B cell (primary cell): Measurements from ENCODE around the gene HIBADH. TPM values are rescaled to one million over a fixed set of nuclear protein-coding genes. Genes with fewer than 3 reads are reported as not detected.
"Not testable (repeated sequence)": the region's sequence is repeated elsewhere in the genome, so short reads cannot be mapped to it uniquely, and the experiment has no call there.

ENCODE experiments used
- ATAC-seq: fragments of 200-7000 bp; cut with Tn5 transposase; one replicate; pipeline ENCODE4 v1.10.0; 2021; ENCODE audit warnings: low read depth, mild to moderate bottlenecking, moderate number of reproducible peaks, moderate library complexity
- CTCF ChIA-PET: fragments of 350-600 bp; sonication (Branson Sonifier 250); formaldehyde crosslinking; loops from one replicate; lab custom pipeline; 2021; ENCODE audit warnings: antibody characterized with exemption, inconsistent platforms; lab: Charles Lee
- POLR2A ChIA-PET: fragments of 350-600 bp; sonication (Branson Sonifier 250); formaldehyde crosslinking; loops from one replicate; lab custom pipeline; 2021; ENCODE audit warnings: antibody characterized with exemption; lab: Charles Lee
- DNase-seq: peaks from one replicate; pipeline ENCODE4 v3.0.0; 2013
- H2AFZ ChIP-seq: 2 replicates; pipeline ENCODE4 v1.6.1; 2012; ENCODE audit warnings: mild to moderate bottlenecking, low read depth, low read length; ENCODE audit not compliant: insufficient read depth, poor library complexity, severe bottlenecking
- H3K27ac ChIP-seq, 2 donors: 1 replicate in 1 of 2; 2 replicates in 1 of 2; pipeline ENCODE4 v1.5.1; 2012 to 2013; ENCODE audit warnings: low read length in 2 of 2, mild to moderate bottlenecking in 2 of 2, moderate library complexity in 1 of 2
- H3K27me3 ChIP-seq, 4 experiments: fragments of 200-600 bp in 1 of 4; sonication (generic) in 1 of 4; replicated peaks in 1 of 4; 1 replicate in 2 of 4; 2 replicates in 2 of 4; pipeline versions ENCODE4 v1.6.1 to v1.7.0; 2013 to 2016; ENCODE audit warnings: low read length in 3 of 4, mild to moderate bottlenecking in 2 of 4, mixed read lengths in 1 of 4, moderate library complexity in 1 of 4; ENCODE audit not compliant: insufficient read depth in 4 of 4, control insufficient read depth in 3 of 4; ENCODE audit errors: control extremely low read depth in 1 of 4
- H3K36me3 ChIP-seq, 2 experiments: replicated peaks in 1 of 2; 1 replicate in 1 of 2; 2 replicates in 1 of 2; pipeline versions ENCODE4 v1.6.1 to v1.7.1; 2013; ENCODE audit warnings: low read length in 1 of 2; ENCODE audit not compliant: insufficient read depth in 2 of 2, control insufficient read depth in 1 of 2; ENCODE audit errors: control extremely low read depth in 1 of 2, extremely low read depth in 1 of 2
- H3K4me1 ChIP-seq, 2 donors: fragments of 200-600 bp in 1 of 2; sonication (generic) in 1 of 2; 1 replicate in 1 of 2; 2 replicates in 1 of 2; pipeline versions ENCODE4 v1.5.1 to v1.6.1; 2013 to 2017; ENCODE audit warnings: low read length in 2 of 2; ENCODE audit not compliant: control insufficient read depth in 2 of 2, insufficient read depth in 2 of 2
- H3K4me2 ChIP-seq: replicated peaks from 2 replicates; pipeline ENCODE3; 2012; ENCODE audit warnings: mild to moderate bottlenecking, low read depth, low read length; ENCODE audit not compliant: poor library complexity, severe bottlenecking
- H3K4me3 ChIP-seq, 5 experiments: fragments of 200-600 bp in 1 of 5; sonication (generic) in 1 of 5; 1 replicate in 3 of 5; 2 replicates in 2 of 5; pipeline versions ENCODE4 v1.5.1 to v1.7.0; 2011 to 2016; ENCODE audit warnings: low read length in 4 of 5, mild to moderate bottlenecking in 4 of 5, low read depth in 2 of 5, control low read depth in 1 of 5, moderate library complexity in 1 of 5; ENCODE audit not compliant: insufficient read depth in 1 of 5; ENCODE audit errors: control extremely low read depth in 1 of 5, extremely low read depth in 1 of 5
- H3K79me2 ChIP-seq: fragments of 200-600 bp; sonication (generic); one replicate; pipeline ENCODE4 v1.6.0; 2016; ENCODE audit warnings: low read length; ENCODE audit not compliant: control insufficient read depth, insufficient read depth
- H3K9ac ChIP-seq: fragments of 200-600 bp; sonication (generic); 2 replicates; pipeline ENCODE4 v1.6.1; 2017; ENCODE audit warnings: mild to moderate bottlenecking, low read length, moderate library complexity
- H3K9me3 ChIP-seq, 3 donors: one replicate each; pipeline versions ENCODE4 v1.6.1 to v1.7.1; 2013; ENCODE audit warnings: low read length in 2 of 3; ENCODE audit not compliant: control insufficient read depth in 2 of 3, insufficient read depth in 1 of 3; ENCODE audit errors: control extremely low read depth in 1 of 3
- H4K20me1 ChIP-seq: 2 replicates; pipeline ENCODE4 v1.6.0; 2012; ENCODE audit warnings: mild to moderate bottlenecking, low read length; ENCODE audit not compliant: insufficient read depth, control insufficient read depth, poor library complexity, severe bottlenecking
- H3K27ac Mint-ChIP-seq: one replicate; pipeline ENCODE4 v1.8.0; 2021; ENCODE audit warnings: mixed read lengths
- H3K27me3 Mint-ChIP-seq: one replicate; pipeline ENCODE4 v1.8.0; 2021; ENCODE audit warnings: mixed read lengths
- H3K4me1 Mint-ChIP-seq: one replicate; pipeline ENCODE4 v1.8.0; 2021; ENCODE audit warnings: mixed read lengths
- H3K4me3 Mint-ChIP-seq: one replicate; pipeline ENCODE4 v1.8.0; 2021; ENCODE audit warnings: mixed read lengths
- H3K9me3 Mint-ChIP-seq: one replicate; pipeline ENCODE4 v1.8.0; 2022; ENCODE audit warnings: mixed read lengths; ENCODE audit not compliant: insufficient read depth
- CTCF ChIP-seq: fragments of 200-600 bp; IDR thresholded peaks from one replicate; pipeline ENCODE4 v1.8.0; 2022; ENCODE audit warnings: antibody characterized with exemption, mild to moderate bottlenecking
- EZH2 ChIP-seq: IDR thresholded peaks from 2 replicates; pipeline ENCODE4 v1.6.1; 2012; ENCODE audit warnings: borderline replicate concordance, low read depth, mild to moderate bottlenecking, moderate library complexity, low read length; ENCODE audit not compliant: insufficient read depth, poor library complexity, severe bottlenecking
- WGBS: methylation state at CpG from one replicate; pipeline ENCODE4 v1.1.5; 2013; ENCODE audit warnings: missing lambda C conversion rate; ENCODE audit not compliant: insufficient coverage; 5-methylcytosine and 5-hydroxymethylcytosine counted together
- intact Hi-C: fragments of 100-400 bp; cut with micrococcal nuclease; formaldehyde crosslinking; loops from one replicate; pipeline ENCODE4 v1.10.0; 2022
- polyA plus RNA-seq: library from polyadenylated mRNA; depleted of rRNA; stranded (reverse); fragments of >200 nt; gene quantifications from 2 replicates; pipeline ENCODE4 v1.2.3, GENCODE V29; 2012
- total RNA-seq, 2 donors: library from RNA; stranded (reverse); fragments of 120-200 nt in 1 of 2; gene quantifications; 1 replicate in 1 of 2; 2 replicates in 1 of 2; pipeline versions ENCODE4 v1.2.3 to v1.2.4, GENCODE V29; 2013 to 2022

HIBADH gene
- total and polyA plus RNA-seq, 2 donors (not counting 1 experiment from before 2014, with no cell fraction given), result 6.9 to 14.1 TPM

DNA sequence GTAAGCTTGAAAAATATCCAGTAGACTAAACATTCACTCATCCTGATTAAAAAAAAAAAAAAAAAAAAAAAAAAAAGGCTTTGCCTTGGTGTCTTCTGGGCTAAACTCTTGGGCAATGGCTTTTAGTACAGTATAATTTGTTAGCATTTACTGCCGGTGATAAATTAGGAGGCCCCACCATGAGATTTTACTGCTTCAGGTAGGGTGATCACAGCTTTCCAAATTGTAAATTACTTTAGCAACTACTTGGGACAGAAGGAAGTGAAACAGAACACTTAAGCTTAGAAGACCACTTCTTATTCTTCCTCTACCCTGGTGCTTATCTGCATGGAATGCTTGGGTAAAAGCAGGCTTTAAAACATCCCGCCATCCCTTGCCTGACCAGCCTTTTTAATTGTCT, 152.1 kb downstream of the HIBADH start:
- Histone ChIP-seq H3K4me1 (no peaks in the 10 kb centered on the region), H3K36me3 (no peaks in the 10 kb centered on the region), H3K9me3 (no peaks in the 10 kb centered on the region), H3K27me3 (peaks cover 0 to 2% (median 0%) of the 10 kb centered on the region in 4 experiments), H3K9ac (no peak overlapping the region), H3K27ac (no peak overlapping the region), H3K4me3 (no peak overlapping the region), H4K20me1 (no peaks in the 10 kb centered on the region), H3K79me2 (no peaks in the 10 kb centered on the region), H3K4me2 (no peak overlapping the region), H2AFZ (no peak overlapping the region)
- intact Hi-C loops, result no loop called here
- Mint-ChIP-seq H3K27me3 (no peaks in the 10 kb centered on the region), H3K4me3 (no peak overlapping the region), H3K9me3 (no peaks in the 10 kb centered on the region), H3K4me1 (no peaks in the 10 kb centered on the region), H3K27ac (no peak overlapping the region)
- ATAC-seq (no peak), DNase-seq (no peak)
- WGBS, result no CpG with 5 or more reads among the region's 2 CpGs
- TF ChIP-seq CTCF, result no peak
- TF ChIP-seq EZH2, result no peak
- ChIA-PET CTCF (no interaction called here), POLR2A (no interaction called here)

DNA sequence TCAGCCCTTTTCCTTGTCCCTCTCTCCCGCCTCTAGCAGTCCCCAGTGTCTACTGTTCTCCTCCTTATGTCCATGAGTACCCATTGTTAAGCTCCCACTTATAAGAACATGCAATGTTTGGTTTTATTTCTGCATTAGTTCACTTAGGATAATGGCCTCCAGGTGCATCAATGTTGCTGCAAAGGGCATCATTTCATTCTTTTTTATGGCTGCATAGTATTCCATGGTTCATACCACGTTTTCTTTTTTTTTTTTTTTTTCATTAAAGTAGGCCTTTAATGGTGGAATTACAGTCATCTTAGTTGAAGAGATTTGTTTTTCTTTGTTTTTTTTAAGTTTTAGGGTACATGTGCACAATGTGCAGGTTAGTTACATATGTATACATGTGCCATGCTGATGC, 160.8 kb downstream of the HIBADH start:
- H3K79me2 ChIP-seq, intact Hi-C loops, H3K4me2 ChIP-seq, H2AFZ ChIP-seq, H3K9ac ChIP-seq, POLR2A ChIA-PET, ATAC-seq, H3K36me3 ChIP-seq, H3K4me3 Mint-ChIP-seq, H3K9me3 Mint-ChIP-seq, H3K4me1 ChIP-seq, H3K27ac Mint-ChIP-seq, H3K9me3 ChIP-seq, H4K20me1 ChIP-seq, H3K27me3 ChIP-seq, DNase-seq, H3K27ac ChIP-seq, CTCF ChIA-PET, H3K4me1 Mint-ChIP-seq, H3K4me3 ChIP-seq, H3K27me3 Mint-ChIP-seq: not testable (repeated sequence)
- WGBS, result no CpG with 5 or more reads among the region's 2 CpGs
